ENCODE results near the gene TRIO. TPM values are rescaled to one million over a fixed set of nuclear protein-coding genes. Genes with fewer than 3 reads are reported as not detected.
A peak's percentile ranks its signal among the peaks of the same experiment; 100 is the strongest.

The TRIO gene
- polyA plus RNA-seq, 1 donor from 2014 or later: 8.5 TPM

GRCh38 chr5:14397717-14398116, 254.6 kb downstream of the TRIO start:
- no peak overlapping the region for H3K4me3 Mint-ChIP-seq
- peaks cover 7% of the 10 kb centered on the region for H3K36me3 Mint-ChIP-seq
- H3K9me3 Mint-ChIP-seq: no peaks in the 10 kb centered on the region
- H3K27me3 Mint-ChIP-seq: no peaks in the 10 kb centered on the region
- H3K4me1 Mint-ChIP-seq: peaks cover 0 to 4% (median 0%) of the 10 kb centered on the region in 3 donors
- peak overlapping the region in 1 of 3 donors; percentile 78 for H3K27ac Mint-ChIP-seq

DNA sequence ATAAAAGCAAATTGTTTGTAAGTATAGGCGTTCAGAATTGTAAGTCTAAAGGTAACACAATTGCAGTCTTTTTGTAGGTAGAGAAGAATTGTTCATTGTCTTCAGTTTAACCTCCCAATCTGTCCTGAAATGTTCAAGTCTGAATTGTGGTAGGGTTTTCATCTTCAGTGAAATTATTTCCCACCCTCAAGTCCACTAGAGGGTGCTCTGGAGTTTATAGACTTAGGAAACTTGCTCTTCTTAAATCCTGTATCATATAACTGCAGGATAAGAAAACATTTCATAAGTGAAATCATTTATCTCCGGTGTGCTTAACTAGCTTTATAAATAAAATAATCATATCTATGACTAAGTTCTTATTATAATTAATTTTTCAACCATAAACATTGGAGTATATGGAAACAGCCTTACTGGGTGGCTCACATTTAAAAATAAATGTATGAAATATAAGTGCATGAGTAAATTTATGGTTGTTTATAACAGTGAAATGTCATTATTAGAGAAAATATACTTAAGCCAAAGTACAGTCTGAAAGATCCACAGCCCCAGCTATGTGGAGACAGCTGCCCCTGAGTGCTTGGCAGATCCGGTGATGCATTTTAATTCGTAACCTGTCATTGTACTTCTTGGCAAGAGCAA, 256.0 kb downstream of the TRIO start:
- H3K4me1 Mint-ChIP-seq: peaks cover 0 to 4% (median 0%) of the 10 kb centered on the region in 3 donors
- H3K4me3 Mint-ChIP-seq: no peak overlapping the region
- H3K36me3 Mint-ChIP-seq: peaks cover 8% of the 10 kb centered on the region
- H3K27ac Mint-ChIP-seq: no peak overlapping the region
- H3K27me3 Mint-ChIP-seq: no peaks in the 10 kb centered on the region
- H3K9me3 Mint-ChIP-seq: no peaks in the 10 kb centered on the region

- Mint-ChIP-seq H3K9me3 (no peaks in the 10 kb centered on the region), H3K27me3 (no peaks in the 10 kb centered on the region), H3K4me1 (peaks cover 0 to 4% (median 0%) of the 10 kb centered on the region in 3 donors), H3K4me3 (no peak overlapping the region), H3K36me3 (peaks cover 5% of the 10 kb centered on the region), H3K27ac (no peak overlapping the region)
Observed at GRCh38 chr5:14400085-14400484, 256.9 kb downstream of the TRIO start.

DNA sequence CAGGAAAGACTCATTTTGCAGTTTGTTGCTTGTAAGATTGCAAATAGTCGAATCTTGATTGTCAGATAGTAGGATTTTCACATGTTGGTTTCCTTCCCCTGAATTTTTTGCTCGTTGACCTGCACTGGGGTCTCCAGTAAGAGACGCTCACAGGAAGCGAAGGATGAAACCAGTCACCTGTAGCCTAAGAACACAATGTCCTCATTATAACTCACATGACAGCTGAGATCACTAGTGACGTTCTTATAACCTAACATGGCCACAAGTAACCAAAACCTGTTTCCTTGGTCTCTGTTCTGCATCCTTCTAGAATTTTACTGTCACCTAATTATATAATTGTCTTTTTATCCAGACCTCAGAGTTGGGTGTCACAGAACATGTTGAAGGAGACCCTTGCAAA, 257.5 kb downstream of the TRIO start:
- H3K4me1 Mint-ChIP-seq: peaks cover 0 to 4% (median 0%) of the 10 kb centered on the region in 3 donors
- H3K36me3 Mint-ChIP-seq: peaks cover 5% of the 10 kb centered on the region
- H3K27me3 Mint-ChIP-seq: no peaks in the 10 kb centered on the region
- no peak overlapping the region for H3K4me3 Mint-ChIP-seq
- peak overlapping the region in 1 of 3 donors; percentile 71 for H3K27ac Mint-ChIP-seq
- H3K9me3 Mint-ChIP-seq: no peaks in the 10 kb centered on the region

DNA sequence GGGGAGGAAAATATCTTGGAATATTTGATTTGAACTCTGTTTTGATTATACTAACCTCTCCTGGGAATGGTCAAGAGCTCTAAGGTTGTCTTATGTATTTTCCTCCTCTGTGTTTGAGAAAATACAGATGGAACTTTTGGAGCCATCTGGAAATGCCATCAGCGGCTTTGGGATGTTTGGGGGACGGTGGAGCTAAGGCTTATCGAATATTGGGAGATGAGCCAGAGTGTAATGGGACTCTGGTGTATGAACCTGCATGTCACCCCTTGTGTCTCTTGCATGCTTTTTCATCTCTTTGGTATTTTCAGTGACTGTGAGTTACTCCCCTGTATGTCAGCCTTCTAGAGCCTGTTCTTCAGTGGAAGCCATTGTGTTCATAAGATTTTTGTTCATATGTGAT, 258.5 kb downstream of the TRIO start:
- Mint-ChIP-seq H3K4me3 (no peak overlapping the region), H3K4me1 (peaks cover 0 to 4% (median 0%) of the 10 kb centered on the region in 3 donors), H3K27ac (peak overlapping the region in 1 of 3 donors; percentile 71), H3K27me3 (no peaks in the 10 kb centered on the region), H3K9me3 (no peaks in the 10 kb centered on the region), H3K36me3 (peaks cover 8% of the 10 kb centered on the region)

DNA sequence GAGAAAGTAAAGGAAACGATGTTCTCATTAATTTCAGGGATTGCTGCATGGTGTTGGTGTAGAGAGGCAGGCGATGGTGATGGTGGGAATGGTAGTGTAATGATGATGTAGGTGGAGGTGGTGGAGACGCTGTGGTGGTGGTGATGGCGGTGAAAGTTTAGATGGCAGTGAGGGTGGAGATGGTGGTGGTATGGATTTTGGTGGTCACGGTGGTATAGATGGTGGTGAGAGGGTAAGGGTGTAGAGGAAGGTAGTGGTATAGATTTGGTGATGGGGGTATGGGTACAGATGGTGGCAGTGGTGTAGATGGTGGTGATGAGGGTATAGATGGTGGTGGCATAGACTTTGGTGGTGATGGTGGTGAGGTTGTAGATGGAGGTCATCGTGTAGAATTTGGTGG, 259.3 kb downstream of the TRIO start:
- H3K9me3 Mint-ChIP-seq: no peaks in the 10 kb centered on the region
- H3K4me3 Mint-ChIP-seq: peak overlapping the region in 1 of 4 donors; percentile 46
- H3K4me1 Mint-ChIP-seq: peaks cover 0 to 4% (median 0%) of the 10 kb centered on the region in 3 donors
- H3K36me3 Mint-ChIP-seq: peaks cover 8% of the 10 kb centered on the region
- no peaks in the 10 kb centered on the region for H3K27me3 Mint-ChIP-seq
- peak overlapping the region in 1 of 3 donors; percentile 78 for H3K27ac Mint-ChIP-seq

DNA sequence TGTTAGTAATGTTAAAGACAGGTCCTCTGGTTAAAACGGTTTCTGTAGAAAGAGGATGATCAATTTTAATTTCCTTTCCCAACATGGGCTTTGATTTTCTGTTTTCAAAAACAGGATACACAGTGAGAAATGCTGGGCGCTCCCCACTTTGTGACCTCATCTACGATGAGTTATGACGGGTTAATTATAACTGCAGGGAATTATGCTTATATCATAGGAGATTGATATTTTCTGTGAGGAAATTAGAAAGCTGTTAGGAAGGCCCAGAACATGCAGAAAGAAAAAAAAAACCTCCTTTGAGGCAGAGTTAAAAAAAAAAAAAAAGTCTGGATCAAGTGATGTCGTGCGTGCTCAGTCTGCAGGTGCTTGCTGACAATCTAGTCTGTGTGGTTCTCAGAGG, 261.6 kb downstream of the TRIO start:
- Mint-ChIP-seq H3K4me1 (peaks cover 0 to 4% (median 0%) of the 10 kb centered on the region in 3 donors), H3K4me3 (no peak overlapping the region), H3K27me3 (no peaks in the 10 kb centered on the region), H3K27ac (peak overlapping the region in 2 of 3 donors; percentile 42 to 77), H3K36me3 (peaks cover 8% of the 10 kb centered on the region), H3K9me3 (no peaks in the 10 kb centered on the region)

DNA sequence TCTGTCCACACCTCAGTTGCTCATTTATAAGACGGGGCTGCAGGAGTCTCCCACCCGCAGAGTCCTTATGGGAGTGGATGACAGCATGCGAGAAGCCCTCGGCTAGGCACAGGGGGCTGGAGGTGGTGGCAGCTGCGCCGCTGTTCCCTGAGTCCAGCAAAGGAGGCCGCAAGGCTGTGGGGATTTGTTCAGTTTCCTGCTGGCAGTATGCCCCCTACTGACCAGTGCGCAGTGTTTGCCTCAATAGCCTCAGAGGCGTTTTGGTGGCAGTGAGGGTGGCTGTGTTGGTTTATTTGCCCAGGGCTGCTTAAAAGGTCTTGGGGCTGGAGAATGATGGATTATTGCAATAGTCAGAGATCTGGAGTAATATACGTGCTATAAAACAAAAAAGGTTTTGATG, 262.1 kb downstream of the TRIO start:
- H3K27ac Mint-ChIP-seq: peak overlapping the region in 1 of 3 donors; percentile 77
- no peaks in the 10 kb centered on the region for H3K9me3 Mint-ChIP-seq
- H3K4me1 Mint-ChIP-seq: peaks cover 0 to 4% (median 0%) of the 10 kb centered on the region in 3 donors
- H3K4me3 Mint-ChIP-seq: no peak overlapping the region
- peaks cover 8% of the 10 kb centered on the region for H3K36me3 Mint-ChIP-seq
- H3K27me3 Mint-ChIP-seq: no peaks in the 10 kb centered on the region

DNA sequence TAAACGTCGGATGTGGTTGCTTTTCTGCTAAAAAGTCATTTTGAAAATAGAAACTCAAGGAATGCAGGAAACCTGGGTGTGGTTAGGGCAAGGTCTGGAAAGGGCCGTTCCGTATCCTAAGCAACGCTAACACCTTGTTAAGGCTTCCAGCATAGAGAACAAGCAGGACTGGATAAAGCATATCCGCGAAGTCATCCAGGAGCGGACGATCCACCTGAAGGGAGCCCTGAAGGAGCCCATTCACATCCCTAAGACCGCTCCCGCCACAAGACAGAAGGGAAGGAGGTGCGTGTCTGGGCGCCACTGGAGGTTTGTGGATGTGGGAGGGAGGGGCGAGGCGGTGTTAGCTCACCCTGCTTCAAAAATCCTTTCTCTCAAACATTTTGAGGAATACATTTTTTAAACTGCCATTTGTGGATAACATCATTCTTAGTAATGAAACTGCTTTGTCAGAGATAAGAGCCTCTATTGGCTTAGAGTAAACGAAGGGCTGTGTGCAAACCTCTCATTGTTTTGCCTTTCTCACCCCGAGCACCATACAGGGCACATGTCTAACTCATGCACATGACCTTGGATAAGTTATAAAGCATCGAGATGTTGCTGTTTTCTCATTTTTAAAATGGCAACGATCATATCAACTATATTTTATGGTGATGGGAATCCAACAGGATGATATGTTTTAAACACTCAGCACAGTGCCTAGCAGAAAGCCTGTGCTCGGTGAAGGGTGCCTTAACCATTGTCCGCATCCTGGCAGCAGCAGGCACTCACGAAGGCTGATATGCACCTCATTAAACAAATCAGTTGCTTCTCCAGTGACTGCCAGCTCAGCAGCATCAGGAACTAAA, 262.8 kb downstream of the TRIO start:
- no peaks in the 10 kb centered on the region for H3K27me3 Mint-ChIP-seq
- peaks cover 10% of the 10 kb centered on the region for H3K36me3 Mint-ChIP-seq
- peaks cover 0 to 4% (median 0%) of the 10 kb centered on the region in 3 donors for H3K4me1 Mint-ChIP-seq
- no peak overlapping the region for H3K27ac Mint-ChIP-seq
- H3K4me3 Mint-ChIP-seq: no peak overlapping the region
- H3K9me3 Mint-ChIP-seq: no peaks in the 10 kb centered on the region

DNA sequence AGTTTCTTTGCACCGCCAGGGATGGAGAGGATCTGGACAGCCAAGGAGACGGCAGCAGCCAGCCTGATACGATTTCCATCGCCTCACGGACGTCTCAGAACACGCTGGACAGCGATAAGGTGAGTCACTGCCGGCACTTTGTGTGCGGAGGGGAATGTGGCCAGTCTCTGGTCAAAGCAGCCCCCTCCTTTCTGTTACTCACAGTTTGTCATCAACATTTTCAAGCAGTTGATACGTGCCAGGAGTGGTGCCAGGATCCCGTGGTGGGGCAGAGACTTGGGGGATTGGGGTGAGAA, 263.4 kb downstream of the TRIO start:
- peaks cover 10% of the 10 kb centered on the region for H3K36me3 Mint-ChIP-seq
- H3K27me3 Mint-ChIP-seq: no peaks in the 10 kb centered on the region
- H3K4me1 Mint-ChIP-seq: peaks cover 0 to 2% (median 0%) of the 10 kb centered on the region in 3 donors
- no peaks in the 10 kb centered on the region for H3K9me3 Mint-ChIP-seq
- no peak overlapping the region for H3K27ac Mint-ChIP-seq
- H3K4me3 Mint-ChIP-seq: no peak overlapping the region

DNA sequence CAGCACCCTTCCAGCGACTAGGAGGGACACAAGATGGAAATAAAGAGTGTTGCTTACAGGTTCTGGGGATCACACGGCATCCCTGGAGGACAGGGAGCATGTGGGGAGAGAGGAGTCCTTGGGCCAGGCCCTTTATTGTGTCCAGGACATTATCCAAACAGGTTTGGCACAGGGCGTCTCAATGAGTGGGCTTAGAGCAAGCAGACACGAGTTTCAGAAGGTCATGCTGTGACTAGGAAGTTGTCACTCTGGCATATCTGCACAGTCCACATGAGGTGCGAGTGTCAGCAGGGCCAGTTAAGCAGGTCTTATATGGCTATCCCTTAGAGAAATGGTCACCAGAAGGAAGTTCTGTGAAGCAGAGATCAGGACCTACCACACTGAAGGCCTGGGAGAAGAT, 263.9 kb downstream of the TRIO start:
- H3K27me3 Mint-ChIP-seq: no peaks in the 10 kb centered on the region
- H3K27ac Mint-ChIP-seq: no peak overlapping the region
- H3K4me1 Mint-ChIP-seq: peaks cover 0 to 2% (median 0%) of the 10 kb centered on the region in 3 donors
- H3K36me3 Mint-ChIP-seq: peaks cover 10% of the 10 kb centered on the region
- H3K4me3 Mint-ChIP-seq: no peak overlapping the region
- no peaks in the 10 kb centered on the region for H3K9me3 Mint-ChIP-seq

GRCh38 chr5:14407746-14408175, 264.6 kb downstream of the TRIO start:
- no peak overlapping the region for H3K4me3 Mint-ChIP-seq
- no peaks in the 10 kb centered on the region for H3K27me3 Mint-ChIP-seq
- H3K4me1 Mint-ChIP-seq: no peaks in the 10 kb centered on the region
- H3K9me3 Mint-ChIP-seq: no peaks in the 10 kb centered on the region
- peaks cover 5% of the 10 kb centered on the region for H3K36me3 Mint-ChIP-seq
- H3K27ac Mint-ChIP-seq: no peak overlapping the region

DNA sequence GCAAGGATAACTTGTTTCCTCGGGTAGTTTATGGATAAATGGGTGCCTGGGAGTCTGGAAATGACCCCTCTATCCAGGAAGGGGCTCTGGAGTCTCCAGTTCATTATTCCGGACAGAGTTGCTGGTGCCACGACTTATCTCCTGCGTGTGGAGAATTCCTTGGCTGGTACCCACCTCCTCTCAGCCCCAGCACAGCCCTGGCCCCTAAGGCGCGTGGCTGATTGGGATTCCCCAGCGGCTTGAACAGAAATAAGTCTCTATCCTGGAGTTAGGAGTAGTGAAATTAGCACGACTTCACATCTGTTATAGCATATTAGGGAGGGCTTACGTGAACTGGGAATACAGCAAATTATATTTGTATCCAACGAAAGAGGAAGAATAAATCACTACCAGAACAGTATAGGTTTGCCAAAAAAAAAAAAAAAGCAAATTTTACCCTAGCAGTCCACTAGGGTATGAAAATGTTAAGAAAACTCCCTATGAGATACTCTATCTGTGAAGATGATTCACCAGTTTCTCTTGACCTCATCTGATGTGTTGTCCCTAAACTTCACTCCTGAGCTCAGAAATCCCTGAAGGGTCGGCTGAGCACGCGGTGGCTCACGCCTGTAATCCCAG, 265.9 kb downstream of the TRIO start:
- H3K4me1 Mint-ChIP-seq: peaks cover 0 to 2% (median 1%) of the 10 kb centered on the region in 3 donors
- H3K4me3 Mint-ChIP-seq: no peak overlapping the region
- H3K27ac Mint-ChIP-seq: peak overlapping the region in 1 of 3 donors; percentile 31
- H3K36me3 Mint-ChIP-seq: peaks cover 5% of the 10 kb centered on the region
- H3K9me3 Mint-ChIP-seq: no peaks in the 10 kb centered on the region
- no peaks in the 10 kb centered on the region for H3K27me3 Mint-ChIP-seq

DNA sequence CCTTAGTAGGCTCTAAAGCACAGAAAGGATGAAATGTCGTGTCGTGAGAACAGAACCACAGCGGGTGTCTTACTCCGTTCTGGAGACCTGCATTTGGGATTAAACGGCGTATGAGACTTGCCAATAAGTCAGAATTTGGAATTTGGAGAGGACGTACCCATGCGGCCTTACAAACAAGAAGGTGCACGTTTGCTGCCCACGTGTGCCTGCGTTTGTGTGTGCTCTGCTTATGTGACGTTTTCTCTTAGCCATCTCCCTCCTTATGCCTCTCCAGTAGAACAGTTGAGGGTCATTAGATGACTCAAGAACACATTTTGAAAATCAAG, 266.9 kb downstream of the TRIO start:
- Mint-ChIP-seq H3K4me1 (peaks cover 7 to 10% (median 7%) of the 10 kb centered on the region in 3 donors), H3K9me3 (no peaks in the 10 kb centered on the region), H3K27ac (peak overlapping the region in 1 of 3 donors; percentile 63), H3K36me3 (peaks cover 7% of the 10 kb centered on the region), H3K4me3 (no peak overlapping the region), H3K27me3 (no peaks in the 10 kb centered on the region)

GRCh38 chr5:14410394-14411201, 267.5 kb downstream of the TRIO start:
- Mint-ChIP-seq H3K4me3 (peak overlapping the region in 1 of 4 donors; percentile 39), H3K36me3 (peaks cover 7% of the 10 kb centered on the region), H3K9me3 (no peaks in the 10 kb centered on the region), H3K27me3 (no peaks in the 10 kb centered on the region), H3K4me1 (peaks cover 11 to 14% (median 13%) of the 10 kb centered on the region in 3 donors), H3K27ac (peak overlapping the region in 2 of 3 donors; percentile 23 to 63)

All from IgD-negative memory B cell (primary cell).